ENCODE results near the gene PSAP.

DNA sequence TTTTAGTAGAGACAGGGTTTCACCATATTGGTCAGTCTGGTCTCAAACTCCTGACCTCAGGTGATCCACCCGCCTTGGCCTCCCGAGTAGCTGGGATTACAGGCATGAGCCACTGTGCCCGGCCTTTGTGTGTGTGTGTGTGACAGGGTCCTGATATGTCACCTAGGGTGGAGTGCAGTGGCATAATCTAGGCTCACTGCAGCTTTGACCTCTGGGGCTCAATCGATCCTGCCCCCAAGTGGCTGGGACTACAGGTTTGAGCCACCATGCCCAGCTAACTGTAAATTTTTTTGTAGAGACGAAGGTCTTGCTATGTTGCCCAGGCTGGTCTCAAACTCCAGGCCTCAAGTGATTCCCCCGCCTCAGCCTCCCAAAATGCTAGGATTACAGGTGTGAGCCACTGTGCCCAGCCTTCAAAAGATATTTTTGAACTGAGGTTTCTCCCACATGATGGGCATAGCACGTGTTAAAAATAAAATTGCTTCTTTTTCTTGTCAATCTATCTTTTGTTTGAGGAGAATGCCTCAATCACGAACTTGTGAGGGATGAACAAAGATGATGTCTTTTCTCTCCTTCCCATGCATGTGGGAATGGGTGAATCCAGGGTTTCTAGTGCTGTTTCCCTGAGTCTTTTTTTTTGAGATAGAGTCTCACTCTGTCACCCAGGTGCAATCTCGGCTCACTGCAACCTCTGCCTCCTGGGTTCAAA is 30.8 kb upstream of the PSAP start:
- TF ChIP-seq, protein P1, sequence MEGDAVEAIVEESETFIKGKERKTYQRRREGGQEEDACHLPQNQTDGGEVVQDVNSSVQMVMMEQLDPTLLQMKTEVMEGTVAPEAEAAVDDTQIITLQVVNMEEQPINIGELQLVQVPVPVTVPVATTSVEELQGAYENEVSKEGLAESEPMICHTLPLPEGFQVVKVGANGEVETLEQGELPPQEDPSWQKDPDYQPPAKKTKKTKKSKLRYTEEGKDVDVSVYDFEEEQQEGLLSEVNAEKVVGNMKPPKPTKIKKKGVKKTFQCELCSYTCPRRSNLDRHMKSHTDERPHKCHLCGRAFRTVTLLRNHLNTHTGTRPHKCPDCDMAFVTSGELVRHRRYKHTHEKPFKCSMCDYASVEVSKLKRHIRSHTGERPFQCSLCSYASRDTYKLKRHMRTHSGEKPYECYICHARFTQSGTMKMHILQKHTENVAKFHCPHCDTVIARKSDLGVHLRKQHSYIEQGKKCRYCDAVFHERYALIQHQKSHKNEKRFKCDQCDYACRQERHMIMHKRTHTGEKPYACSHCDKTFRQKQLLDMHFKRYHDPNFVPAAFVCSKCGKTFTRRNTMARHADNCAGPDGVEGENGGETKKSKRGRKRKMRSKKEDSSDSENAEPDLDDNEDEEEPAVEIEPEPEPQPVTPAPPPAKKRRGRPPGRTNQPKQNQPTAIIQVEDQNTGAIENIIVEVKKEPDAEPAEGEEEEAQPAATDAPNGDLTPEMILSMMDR (IDR thresholded peaks at IDR 0.05) = no peak
- TF ChIP-seq POLR2A (IDR thresholded peaks at IDR 0.05) (no peak), POLR2AphosphoS5 (IDR thresholded peaks at IDR 0.05) (no peak)

Measured in prostate gland (tissue), 2 donors.